Measurements from ENCODE around the gene STRN3.
"Not testable (repeated sequence)": the region's sequence is repeated elsewhere in the genome, so short reads cannot be mapped to it uniquely, and the experiment has no call there.

Gene STRN3

GRCh38 chr14:30971586-30971985 lies 54.6 kb downstream of the STRN3 start:
- no peak for ATAC-seq
- TF ChIP-seq GLIS3 (CRISPR knock-in tag; IDR thresholded peaks at IDR 0.05) (no peak), ZFP30 (CRISPR knock-in tag; IDR thresholded peaks at IDR 0.05) (no peak), CREB5 (CRISPR knock-in tag; IDR thresholded peaks at IDR 0.05; ENCODE audit: low read depth) (no peak), OSR1 (CRISPR knock-in tag; IDR thresholded peaks at IDR 0.05) (no peak)

- not testable (repeated sequence) for ATAC-seq
Measured at GRCh38 chr14:30969796-30970195, 56.4 kb downstream of the STRN3 start.

GRCh38 chr14:30967364-30968098 lies 58.6 kb downstream of the STRN3 start:
- ATAC-seq: not testable (repeated sequence)

GRCh38 chr14:30966415-30967363 lies 59.5 kb downstream of the STRN3 start:
- no peak for ATAC-seq
- TF ChIP-seq TOX (CRISPR knock-in tag; IDR thresholded peaks at IDR 0.05; ENCODE audit: borderline replicate concordance) (no peak), TSHZ2 (CRISPR knock-in tag; IDR thresholded peaks at IDR 0.05) (no peak), POU6F1 (CRISPR knock-in tag; IDR thresholded peaks at IDR 0.05; ENCODE audit: borderline replicate concordance, low read depth) (no peak)

- not testable (repeated sequence) for ATAC-seq
Measured at GRCh38 chr14:30965861-30966260, 60.3 kb downstream of the STRN3 start.

GRCh38 chr14:30962537-30962936 lies 63.6 kb downstream of the STRN3 start:
- ATAC-seq: not testable (repeated sequence)

GRCh38 chr14:30961330-30961729 lies 64.8 kb downstream of the STRN3 start:
- no peak for ATAC-seq
- no peak for TF ChIP-seq GLIS3 (CRISPR knock-in tag; IDR thresholded peaks at IDR 0.05)
- no peak for TF ChIP-seq ZNF8 (CRISPR knock-in tag; IDR thresholded peaks at IDR 0.05)
- no peak for TF ChIP-seq CSRNP3 (CRISPR knock-in tag; IDR thresholded peaks at IDR 0.05)
- TF ChIP-seq ZFP3 (CRISPR knock-in tag; IDR thresholded peaks at IDR 0.05): no peak
- TF ChIP-seq ZC3H10 (CRISPR knock-in tag; IDR thresholded peaks at IDR 0.05): no peak
- no peak for TF ChIP-seq ESRRG (CRISPR knock-in tag; IDR thresholded peaks at IDR 0.05)
- TF ChIP-seq ZNF70 (CRISPR knock-in tag; IDR thresholded peaks at IDR 0.05): no peak
- TF ChIP-seq ISL1 (CRISPR knock-in tag; IDR thresholded peaks at IDR 0.05): no peak
- no peak for TF ChIP-seq ZNF565 (CRISPR knock-in tag; conservative IDR thresholded peaks at IDR 0.05; ENCODE audit: low read depth)
- no peak for TF ChIP-seq BACH2 (CRISPR knock-in tag; IDR thresholded peaks at IDR 0.05; ENCODE audit: borderline replicate concordance)
- TF ChIP-seq ZFP30 (CRISPR knock-in tag; IDR thresholded peaks at IDR 0.05): no peak
- TF ChIP-seq PPARA (CRISPR knock-in tag; IDR thresholded peaks at IDR 0.05; ENCODE audit: borderline replicate concordance): no peak
- no peak for TF ChIP-seq PATZ1 (CRISPR knock-in tag; IDR thresholded peaks at IDR 0.05; ENCODE audit: borderline replicate concordance)

Measured in SK-N-SH treated with all-trans-retinoic acid at 6 μM for 48 hours (cell line).